ENCODE results near the gene ISG20L2.
A peak's percentile ranks its signal among the peaks of the same experiment; 100 is the strongest.

ISG20L2 gene

GRCh38 chr1:156707417-156708217 lies 20.9 kb downstream of the ISG20L2 start:
- Histone ChIP-seq H3K4me3 (ENCODE audit: insufficient read depth, low read depth, low read length, poor library complexity, severe bottlenecking) (no peak overlapping the region), H3K9me3 (ENCODE audit: control insufficient read depth, low read length) (no peaks in the 10 kb centered on the region), H3K27me3 (replicated peaks; ENCODE audit: control insufficient read depth, insufficient read depth, low read length, poor library complexity, severe bottlenecking) (peaks cover 17% of the 10 kb centered on the region), H3K4me1 (ENCODE audit: control insufficient read depth, insufficient read depth, low read length, poor library complexity, severe bottlenecking) (peaks cover 28% of the 10 kb centered on the region), H3K36me3 (ENCODE audit: control insufficient read depth, insufficient read depth, low read length) (no peaks in the 10 kb centered on the region), H3K27ac (ENCODE audit: insufficient read depth, low read length, poor library complexity, severe bottlenecking) (no peak overlapping the region)
- no peak for DNase-seq

- peak overlapping the region; percentile 87 for H3K4me3 ChIP-seq (ENCODE audit: insufficient read depth, low read depth, low read length, poor library complexity, severe bottlenecking)
- no peaks in the 10 kb centered on the region for H3K36me3 ChIP-seq (ENCODE audit: control insufficient read depth, insufficient read depth, low read length)
- H3K9me3 ChIP-seq (ENCODE audit: control insufficient read depth, low read length): no peaks in the 10 kb centered on the region
- H3K27me3 ChIP-seq (replicated peaks; ENCODE audit: control insufficient read depth, insufficient read depth, low read length, poor library complexity, severe bottlenecking): peaks cover 17% of the 10 kb centered on the region
- H3K4me1 ChIP-seq (ENCODE audit: control insufficient read depth, insufficient read depth, low read length, poor library complexity, severe bottlenecking): peaks cover 28% of the 10 kb centered on the region
- DNase-seq: peak in 1 of 3 donors; percentile 12
- H3K27ac ChIP-seq (ENCODE audit: insufficient read depth, low read length, poor library complexity, severe bottlenecking): peak overlapping the region; percentile 63
Measured at GRCh38 chr1:156706657-156707416, 21.7 kb downstream of the ISG20L2 start.

GRCh38 chr1:156705918-156706656 lies 22.5 kb downstream of the ISG20L2 start:
- Histone ChIP-seq H3K36me3 (ENCODE audit: control insufficient read depth, insufficient read depth, low read length) (no peaks in the 10 kb centered on the region), H3K4me1 (ENCODE audit: control insufficient read depth, insufficient read depth, low read length, poor library complexity, severe bottlenecking) (peaks cover 28% of the 10 kb centered on the region), H3K4me3 (ENCODE audit: insufficient read depth, low read depth, low read length, poor library complexity, severe bottlenecking) (peak overlapping the region; percentile 87), H3K27ac (ENCODE audit: insufficient read depth, low read length, poor library complexity, severe bottlenecking) (peak overlapping the region; percentile 63), H3K9me3 (ENCODE audit: control insufficient read depth, low read length) (no peaks in the 10 kb centered on the region), H3K27me3 (replicated peaks; ENCODE audit: control insufficient read depth, insufficient read depth, low read length, poor library complexity, severe bottlenecking) (peaks cover 17% of the 10 kb centered on the region)
- peak; percentile 43 to 60 (median 49) for DNase-seq

- H3K27ac ChIP-seq (ENCODE audit: insufficient read depth, low read length, poor library complexity, severe bottlenecking): peak within 1 kb of the TSS; percentile 63
- peaks cover 17% of the 10 kb centered on the region for H3K27me3 ChIP-seq (replicated peaks; ENCODE audit: control insufficient read depth, insufficient read depth, low read length, poor library complexity, severe bottlenecking)
- DNase-seq: peak in 1 of 3 donors; percentile 16
- no peaks in the 10 kb centered on the region for H3K36me3 ChIP-seq (ENCODE audit: control insufficient read depth, insufficient read depth, low read length)
- H3K4me3 ChIP-seq (ENCODE audit: insufficient read depth, low read depth, low read length, poor library complexity, severe bottlenecking): peak within 1 kb of the TSS; percentile 87
- H3K4me1 ChIP-seq (ENCODE audit: control insufficient read depth, insufficient read depth, low read length, poor library complexity, severe bottlenecking): peaks cover 28% of the 10 kb centered on the region
- H3K9me3 ChIP-seq (ENCODE audit: control insufficient read depth, low read length): no peaks in the 10 kb centered on the region
Measured at GRCh38 chr1:156705321-156705917, 23.1 kb downstream of the ISG20L2 start, which contains the start of gene CRABP2. Gene CRABP2 (minus strand): TSS chr1:156705583. CDS start chr1:156705446, 137 bp downstream.

GRCh38 chr1:156704930-156705320 lies 23.6 kb downstream of the ISG20L2 start:
- Histone ChIP-seq H3K27ac (ENCODE audit: insufficient read depth, low read length, poor library complexity, severe bottlenecking) (no peak overlapping the region), H3K4me3 (ENCODE audit: insufficient read depth, low read depth, low read length, poor library complexity, severe bottlenecking) (peak overlapping the region; percentile 87), H3K36me3 (ENCODE audit: control insufficient read depth, insufficient read depth, low read length) (no peaks in the 10 kb centered on the region), H3K9me3 (ENCODE audit: control insufficient read depth, low read length) (no peaks in the 10 kb centered on the region), H3K4me1 (ENCODE audit: control insufficient read depth, insufficient read depth, low read length, poor library complexity, severe bottlenecking) (peaks cover 28% of the 10 kb centered on the region), H3K27me3 (replicated peaks; ENCODE audit: control insufficient read depth, insufficient read depth, low read length, poor library complexity, severe bottlenecking) (peaks cover 17% of the 10 kb centered on the region)
- peak in 1 of 3 donors; percentile 23 for DNase-seq

GRCh38 chr1:156704166-156704711 lies 24.3 kb downstream of the ISG20L2 start:
- Histone ChIP-seq H3K27me3 (replicated peaks; ENCODE audit: control insufficient read depth, insufficient read depth, low read length, poor library complexity, severe bottlenecking) (peaks cover 17% of the 10 kb centered on the region), H3K9me3 (ENCODE audit: control insufficient read depth, low read length) (no peaks in the 10 kb centered on the region), H3K27ac (ENCODE audit: insufficient read depth, low read length, poor library complexity, severe bottlenecking) (no peak overlapping the region), H3K4me1 (ENCODE audit: control insufficient read depth, insufficient read depth, low read length, poor library complexity, severe bottlenecking) (peaks cover 28% of the 10 kb centered on the region), H3K4me3 (ENCODE audit: insufficient read depth, low read depth, low read length, poor library complexity, severe bottlenecking) (peak overlapping the region; percentile 87), H3K36me3 (ENCODE audit: control insufficient read depth, insufficient read depth, low read length) (no peaks in the 10 kb centered on the region)
- no peak for DNase-seq

GRCh38 chr1:156703741-156704140 lies 24.8 kb downstream of the ISG20L2 start:
- peaks cover 28% of the 10 kb centered on the region for H3K4me1 ChIP-seq (ENCODE audit: control insufficient read depth, insufficient read depth, low read length, poor library complexity, severe bottlenecking)
- peaks cover 17% of the 10 kb centered on the region for H3K27me3 ChIP-seq (replicated peaks; ENCODE audit: control insufficient read depth, insufficient read depth, low read length, poor library complexity, severe bottlenecking)
- H3K4me3 ChIP-seq (ENCODE audit: insufficient read depth, low read depth, low read length, poor library complexity, severe bottlenecking): no peak overlapping the region

GRCh38 chr1:156703336-156703735 lies 25.2 kb downstream of the ISG20L2 start:
- H3K27ac ChIP-seq (ENCODE audit: insufficient read depth, low read length, poor library complexity, severe bottlenecking): no peak overlapping the region
- peaks cover 28% of the 10 kb centered on the region for H3K4me1 ChIP-seq (ENCODE audit: control insufficient read depth, insufficient read depth, low read length, poor library complexity, severe bottlenecking)
- H3K27me3 ChIP-seq (replicated peaks; ENCODE audit: control insufficient read depth, insufficient read depth, low read length, poor library complexity, severe bottlenecking): peaks cover 17% of the 10 kb centered on the region
- no peak for DNase-seq
- no peaks in the 10 kb centered on the region for H3K9me3 ChIP-seq (ENCODE audit: control insufficient read depth, low read length)
- no peak overlapping the region for H3K4me3 ChIP-seq (ENCODE audit: insufficient read depth, low read depth, low read length, poor library complexity, severe bottlenecking)
- no peaks in the 10 kb centered on the region for H3K36me3 ChIP-seq (ENCODE audit: control insufficient read depth, insufficient read depth, low read length)

More at GRCh38 chr1:156703741-156704140, 24.8 kb downstream of the ISG20L2 start:
- no peak overlapping the region for H3K27ac ChIP-seq (ENCODE audit: insufficient read depth, low read length, poor library complexity, severe bottlenecking)
- H3K9me3 ChIP-seq (ENCODE audit: control insufficient read depth, low read length): no peaks in the 10 kb centered on the region
- no peak for DNase-seq
- no peaks in the 10 kb centered on the region for H3K36me3 ChIP-seq (ENCODE audit: control insufficient read depth, insufficient read depth, low read length)

Measured in effector memory CD4-positive, alpha-beta T cell (primary cell).